ENCODE data around the gene CHST1.

DNA sequence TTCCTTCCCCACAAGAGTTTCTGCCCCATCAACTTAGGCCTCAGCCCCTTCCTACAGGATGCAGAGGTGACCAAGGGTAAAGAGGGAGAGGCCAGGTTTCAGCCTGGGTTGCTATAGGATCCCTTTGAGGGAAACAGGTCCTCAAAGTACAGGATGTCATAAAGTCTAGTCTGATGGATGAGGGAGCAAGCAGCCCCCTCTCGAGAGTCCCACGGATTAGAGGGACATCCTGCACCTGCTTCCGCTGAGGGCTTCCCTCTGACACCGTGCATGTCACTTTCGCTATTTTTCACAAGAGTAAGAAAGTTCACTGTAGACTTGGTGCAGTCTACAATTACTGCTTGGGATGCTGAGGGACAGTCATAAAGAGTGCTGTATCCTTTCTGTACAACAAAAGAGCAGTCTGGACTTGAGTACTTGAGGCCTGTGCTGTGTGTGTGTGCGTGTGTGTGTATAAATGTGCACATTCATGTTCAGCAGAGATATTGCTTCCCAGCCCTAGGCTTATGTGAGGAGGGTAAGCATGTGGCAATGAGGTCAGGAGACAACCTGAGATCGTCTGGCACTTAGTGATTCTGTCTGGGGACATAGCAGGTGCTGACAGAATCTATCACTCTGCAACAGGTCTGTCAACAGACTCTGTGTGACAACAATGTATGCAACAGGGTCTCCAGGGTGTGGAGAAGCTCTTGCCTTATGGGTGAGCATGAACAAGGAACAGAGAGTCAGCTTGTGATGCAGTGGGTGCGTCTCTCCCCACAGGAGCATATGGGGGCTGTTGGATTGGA is 18.0 kb upstream of the CHST1 start:
- TF ChIP-seq CEBPB (IDR thresholded peaks at IDR 0.05; ENCODE audit: borderline replicate concordance in 1 of 2, low read depth in 2 of 2, low read length in 2 of 2) (no peak), CHD2 (IDR thresholded peaks at IDR 0.05; ENCODE audit: borderline replicate concordance, low read depth, low read length) (no peak), SMC3 (IDR thresholded peaks at IDR 0.05; ENCODE audit: borderline replicate concordance, low read length) (no peak), MEF2A (IDR thresholded peaks at IDR 0.05; ENCODE audit: insufficient read depth, low read depth, low read length) (no peak), CREB1 (IDR thresholded peaks at IDR 0.05; ENCODE audit: low read depth) (no peak)
- TF ChIP-seq, protein P1, sequence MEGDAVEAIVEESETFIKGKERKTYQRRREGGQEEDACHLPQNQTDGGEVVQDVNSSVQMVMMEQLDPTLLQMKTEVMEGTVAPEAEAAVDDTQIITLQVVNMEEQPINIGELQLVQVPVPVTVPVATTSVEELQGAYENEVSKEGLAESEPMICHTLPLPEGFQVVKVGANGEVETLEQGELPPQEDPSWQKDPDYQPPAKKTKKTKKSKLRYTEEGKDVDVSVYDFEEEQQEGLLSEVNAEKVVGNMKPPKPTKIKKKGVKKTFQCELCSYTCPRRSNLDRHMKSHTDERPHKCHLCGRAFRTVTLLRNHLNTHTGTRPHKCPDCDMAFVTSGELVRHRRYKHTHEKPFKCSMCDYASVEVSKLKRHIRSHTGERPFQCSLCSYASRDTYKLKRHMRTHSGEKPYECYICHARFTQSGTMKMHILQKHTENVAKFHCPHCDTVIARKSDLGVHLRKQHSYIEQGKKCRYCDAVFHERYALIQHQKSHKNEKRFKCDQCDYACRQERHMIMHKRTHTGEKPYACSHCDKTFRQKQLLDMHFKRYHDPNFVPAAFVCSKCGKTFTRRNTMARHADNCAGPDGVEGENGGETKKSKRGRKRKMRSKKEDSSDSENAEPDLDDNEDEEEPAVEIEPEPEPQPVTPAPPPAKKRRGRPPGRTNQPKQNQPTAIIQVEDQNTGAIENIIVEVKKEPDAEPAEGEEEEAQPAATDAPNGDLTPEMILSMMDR (IDR thresholded peaks at IDR 0.05 in 2 of 3, conservative IDR thresholded peaks at IDR 0.05 in 1 of 3; ENCODE audit: control insufficient read depth in 2 of 3, extremely low read depth in 1 of 3, insufficient read depth in 1 of 3, low read depth in 3 of 3, low read length in 3 of 3): no peak
- TF ChIP-seq, protein P2, sequence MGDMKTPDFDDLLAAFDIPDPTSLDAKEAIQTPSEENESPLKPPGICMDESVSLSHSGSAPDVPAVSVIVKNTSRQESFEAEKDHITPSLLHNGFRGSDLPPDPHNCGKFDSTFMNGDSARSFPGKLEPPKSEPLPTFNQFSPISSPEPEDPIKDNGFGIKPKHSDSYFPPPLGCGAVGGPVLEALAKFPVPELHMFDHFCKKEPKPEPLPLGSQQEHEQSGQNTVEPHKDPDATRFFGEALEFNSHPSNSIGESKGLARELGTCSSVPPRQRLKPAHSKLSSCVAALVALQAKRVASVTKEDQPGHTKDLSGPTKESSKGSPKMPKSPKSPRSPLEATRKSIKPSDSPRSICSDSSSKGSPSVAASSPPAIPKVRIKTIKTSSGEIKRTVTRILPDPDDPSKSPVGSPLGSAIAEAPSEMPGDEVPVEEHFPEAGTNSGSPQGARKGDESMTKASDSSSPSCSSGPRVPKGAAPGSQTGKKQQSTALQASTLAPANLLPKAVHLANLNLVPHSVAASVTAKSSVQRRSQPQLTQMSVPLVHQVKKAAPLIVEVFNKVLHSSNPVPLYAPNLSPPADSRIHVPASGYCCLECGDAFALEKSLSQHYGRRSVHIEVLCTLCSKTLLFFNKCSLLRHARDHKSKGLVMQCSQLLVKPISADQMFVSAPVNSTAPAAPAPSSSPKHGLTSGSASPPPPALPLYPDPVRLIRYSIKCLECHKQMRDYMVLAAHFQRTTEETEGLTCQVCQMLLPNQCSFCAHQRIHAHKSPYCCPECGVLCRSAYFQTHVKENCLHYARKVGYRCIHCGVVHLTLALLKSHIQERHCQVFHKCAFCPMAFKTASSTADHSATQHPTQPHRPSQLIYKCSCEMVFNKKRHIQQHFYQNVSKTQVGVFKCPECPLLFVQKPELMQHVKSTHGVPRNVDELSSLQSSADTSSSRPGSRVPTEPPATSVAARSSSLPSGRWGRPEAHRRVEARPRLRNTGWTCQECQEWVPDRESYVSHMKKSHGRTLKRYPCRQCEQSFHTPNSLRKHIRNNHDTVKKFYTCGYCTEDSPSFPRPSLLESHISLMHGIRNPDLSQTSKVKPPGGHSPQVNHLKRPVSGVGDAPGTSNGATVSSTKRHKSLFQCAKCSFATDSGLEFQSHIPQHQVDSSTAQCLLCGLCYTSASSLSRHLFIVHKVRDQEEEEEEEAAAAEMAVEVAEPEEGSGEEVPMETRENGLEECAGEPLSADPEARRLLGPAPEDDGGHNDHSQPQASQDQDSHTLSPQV (IDR thresholded peaks at IDR 0.05): no peak
